H1 (cell line): Measurements from ENCODE around the gene SMO. TPM values are rescaled to one million over a fixed set of nuclear protein-coding genes. Genes with fewer than 3 reads are reported as not detected.

Experiments
- CTCF ChIA-PET: fragments of 300-600 bp; sonication (Branson Sonifier 250); formaldehyde crosslinking; loops from one replicate; lab custom pipeline; 2021; ENCODE audit not compliant: partially characterized antibody; lab: Charles Lee
- POLR2A ChIA-PET: fragments of 300-600 bp; sonication (Branson Sonifier 250); formaldehyde crosslinking; loops from one replicate; lab custom pipeline; 2021; ENCODE audit warnings: inconsistent platforms; ENCODE audit not compliant: partially characterized antibody; lab: Charles Lee
- DNase-seq, 2 experiments: peaks; one replicate each; pipeline versions ENCODE4 v3.0.0 to v3.0.0-alpha.2; 2010 to 2022; ENCODE audit warnings: low spot score in 2 of 2, low read depth in 1 of 2, mixed read lengths in 1 of 2
- FAIRE-seq: peaks from 2 replicates; lab custom pipeline; 2011; peaks lifted over from hg19 to GRCh38; lab: Jason Lieb, UNC
- H2AFZ ChIP-seq: 2 replicates; pipeline ENCODE4 v1.8.1; 2012; ENCODE audit warnings: low read length, inconsistent platforms
- H2AK5ac ChIP-seq: 2 replicates; pipeline ENCODE4 v1.6.1; 2013; ENCODE audit warnings: low read depth, low read length
- H2BK120ac ChIP-seq: replicated peaks from 2 replicates; pipeline ENCODE3; 2013; ENCODE audit warnings: low read depth, low read length, inconsistent platforms
- H2BK12ac ChIP-seq: 2 replicates; pipeline ENCODE4 v1.6.1; 2013; ENCODE audit warnings: low read depth, low read length
- H2BK15ac ChIP-seq: 2 replicates; pipeline ENCODE4 v1.6.1; 2013; ENCODE audit warnings: low read length
- H2BK20ac ChIP-seq: 2 replicates; pipeline ENCODE4 v1.6.1; 2013; ENCODE audit warnings: low read length
- H2BK5ac ChIP-seq: 2 replicates; pipeline ENCODE4 v1.6.1; 2013; ENCODE audit warnings: low read depth, low read length
- H3K14ac ChIP-seq: 2 replicates; pipeline ENCODE4 v1.6.1; 2013; ENCODE audit warnings: inconsistent platforms; ENCODE audit not compliant: insufficient read length
- H3K18ac ChIP-seq: 2 replicates; pipeline ENCODE4 v1.6.1; 2013; ENCODE audit warnings: low read length; ENCODE audit errors: extremely low read depth
- H3K23ac ChIP-seq: 2 replicates; pipeline ENCODE4 v1.6.1; 2013; ENCODE audit warnings: inconsistent platforms; ENCODE audit not compliant: insufficient read length
- H3K23me2 ChIP-seq: 2 replicates; pipeline ENCODE4 v1.6.1; 2013; ENCODE audit warnings: low read depth, low read length
- H3K27ac ChIP-seq: 2 replicates; pipeline ENCODE4 v1.6.1; 2011; ENCODE audit warnings: low read depth, low read length, inconsistent platforms
- H3K27me3 ChIP-seq, 4 experiments: replicated peaks in 1 of 4; 1 replicate in 1 of 4; 2 replicates in 3 of 4; pipeline versions ENCODE4 v1.6.1 to v1.8.1; 2011 to 2013; ENCODE audit warnings: low read length in 3 of 4, mild to moderate bottlenecking in 3 of 4, inconsistent platforms in 2 of 4, mixed read lengths in 2 of 4, moderate library complexity in 1 of 4; ENCODE audit not compliant: control insufficient read depth in 3 of 4, insufficient read depth in 3 of 4; ENCODE audit errors: extremely low read depth in 1 of 4
- H3K36me3 ChIP-seq, 4 experiments: 2 replicates each; pipeline versions ENCODE4 v1.6.1 to v1.8.1; 2011 to 2013; ENCODE audit warnings: mild to moderate bottlenecking in 4 of 4, low read length in 3 of 4, moderate library complexity in 2 of 4, control low read depth in 1 of 4, inconsistent platforms in 1 of 4; ENCODE audit not compliant: insufficient read depth in 4 of 4, control insufficient read depth in 2 of 4
- H3K4ac ChIP-seq: replicated peaks from 2 replicates; pipeline ENCODE3; 2013; ENCODE audit warnings: low read length, low read depth, mixed read lengths, inconsistent platforms; ENCODE audit not compliant: insufficient read length
- H3K4me1 ChIP-seq, 4 experiments: replicated peaks in 1 of 4; 1 replicate in 1 of 4; 2 replicates in 3 of 4; pipeline versions ENCODE4 v1.6.1 to v1.8.1; 2011 to 2013; ENCODE audit warnings: low read length in 3 of 4, inconsistent platforms in 2 of 4, mixed read lengths in 1 of 4; ENCODE audit not compliant: insufficient read depth in 4 of 4, control insufficient read depth in 3 of 4
- H3K4me2 ChIP-seq, 2 experiments: 2 replicates each; pipeline versions ENCODE4 v1.6.1 to v1.8.1; 2011 to 2013; ENCODE audit warnings: low read depth in 2 of 2, low read length in 2 of 2, control low read depth in 1 of 2, inconsistent platforms in 1 of 2, mild to moderate bottlenecking in 1 of 2; ENCODE audit not compliant: insufficient read depth in 1 of 2
- H3K4me3 ChIP-seq, 4 experiments: fragments of 200-600, 300-600 bp in 1 of 4; sonication (generic), shearing (Covaris generic), sonication (Bioruptor Twin) in 1 of 4; 2 replicates each; pipeline versions ENCODE4 v1.5.1 to v1.8.1; 2011 to 2016; ENCODE audit warnings: low read length in 4 of 4, low read depth in 3 of 4, control low read depth in 2 of 4, inconsistent platforms in 2 of 4, mild to moderate bottlenecking in 2 of 4, mixed read lengths in 1 of 4, moderate library complexity in 1 of 4; ENCODE audit not compliant: insufficient read depth in 2 of 4; ENCODE audit errors: extremely low read depth in 1 of 4
- H3K56ac ChIP-seq: replicated peaks from 2 replicates; pipeline ENCODE3; 2013; ENCODE audit warnings: low read depth, mild to moderate bottlenecking, mixed read lengths, low read length, inconsistent platforms; ENCODE audit not compliant: insufficient read length
- H3K79me1 ChIP-seq: 2 replicates; pipeline ENCODE4 v1.6.1; 2013; ENCODE audit warnings: low read depth, low read length, control low read depth
- H3K79me2 ChIP-seq, 2 experiments: 2 replicates each; pipeline versions ENCODE4 v1.6.1 to v1.8.1; 2012 to 2013; ENCODE audit warnings: low read length in 2 of 2, mild to moderate bottlenecking in 2 of 2, inconsistent platforms in 1 of 2; ENCODE audit not compliant: insufficient read depth in 2 of 2, control insufficient read depth in 1 of 2
- H3K9ac ChIP-seq, 4 experiments: replicated peaks in 1 of 4; 1 replicate in 1 of 4; 2 replicates in 3 of 4; pipeline versions ENCODE4 v1.6.1 to v1.8.1; 2011 to 2013; ENCODE audit warnings: low read depth in 3 of 4, low read length in 3 of 4, control low read depth in 2 of 4, mild to moderate bottlenecking in 2 of 4, moderate library complexity in 2 of 4, inconsistent platforms in 1 of 4; ENCODE audit errors: extremely low read depth in 1 of 4
- H3K9me3 ChIP-seq, 2 experiments: 2 replicates each; pipeline versions ENCODE4 v1.6.1 to v1.8.1; 2012 to 2013; ENCODE audit warnings: mild to moderate bottlenecking in 2 of 2, moderate library complexity in 2 of 2, control low read depth in 1 of 2, inconsistent platforms in 1 of 2, low read depth in 1 of 2, low read length in 1 of 2, mixed read lengths in 1 of 2; ENCODE audit not compliant: insufficient read depth in 2 of 2
- H4K20me1 ChIP-seq, 2 experiments: replicated peaks in 1 of 2; 2 replicates each; pipeline versions ENCODE3 to v1.8.1; 2011 to 2013; ENCODE audit warnings: inconsistent platforms in 2 of 2, low read length in 2 of 2, mild to moderate bottlenecking in 1 of 2; ENCODE audit not compliant: insufficient read depth in 2 of 2, control insufficient read depth in 1 of 2
- H4K5ac ChIP-seq: 2 replicates; pipeline ENCODE4 v1.6.1; 2013; ENCODE audit warnings: low read length, low read depth, mixed read lengths, inconsistent platforms; ENCODE audit not compliant: insufficient read length
- H4K8ac ChIP-seq: 2 replicates; pipeline ENCODE4 v1.8.0; 2013; ENCODE audit warnings: mild to moderate bottlenecking, moderate library complexity, low read length, inconsistent platforms; ENCODE audit not compliant: insufficient read depth; ENCODE audit errors: extremely low read depth
- H4K91ac ChIP-seq: replicated peaks from 2 replicates; pipeline ENCODE3; 2013; ENCODE audit warnings: low read length, mixed read lengths, inconsistent platforms; ENCODE audit not compliant: insufficient read length
- HDAC2 ChIP-seq, 2 experiments: fragments of 300-600 bp in 1 of 2; sonication (generic) in 1 of 2; IDR thresholded peaks; 2 replicates each; pipeline ENCODE4 v1.6.1; 2011 to 2012; ENCODE audit warnings: low read depth in 2 of 2, low read length in 2 of 2, mild to moderate bottlenecking in 2 of 2, moderate library complexity in 2 of 2, borderline replicate concordance in 1 of 2, inconsistent platforms in 1 of 2
- NANOG ChIP-seq: IDR thresholded peaks from 2 replicates; pipeline ENCODE4 v1.6.1; 2011; ENCODE audit warnings: low read length, low read depth, mild to moderate bottlenecking, inconsistent platforms; ENCODE audit not compliant: insufficient read depth, poor library complexity, severe bottlenecking
- POLR2A ChIP-seq, 2 experiments: IDR thresholded peaks; 1 replicate in 1 of 2; 2 replicates in 1 of 2; pipeline ENCODE4 v1.6.1; 2011; ENCODE audit warnings: low read depth in 2 of 2, low read length in 2 of 2, mild to moderate bottlenecking in 2 of 2; ENCODE audit errors: control extremely low read depth in 1 of 2
- RAD21 ChIP-seq, 2 experiments: IDR thresholded peaks in 1 of 2; conservative IDR thresholded peaks in 1 of 2; 2 replicates each; pipeline ENCODE4 v1.6.1; 2011; ENCODE audit warnings: low read depth in 2 of 2, low read length in 2 of 2, improper control_type of control experiment in 1 of 2, inconsistent platforms in 1 of 2, mild to moderate bottlenecking in 1 of 2, moderate library complexity in 1 of 2
- WGBS, 2 experiments: shearing (Covaris generic) in 1 of 2; methylation state at CpG; one replicate each; pipeline versions ENCODE4 v1.1.6 to v1.1.7; 2013 to 2015; ENCODE audit warnings: low lambda C conversion rate in 2 of 2, mixed read lengths in 2 of 2, inconsistent platforms in 1 of 2, low coverage in 1 of 2, missing lambda C conversion rate in 1 of 2; ENCODE audit not compliant: insufficient replicate concordance in 2 of 2, insufficient coverage in 1 of 2, insufficient read length in 1 of 2; ENCODE audit errors: extremely low coverage in 1 of 2, missing lambda C conversion rate in 1 of 2; 5-methylcytosine and 5-hydroxymethylcytosine counted together
- polyA plus RNA-seq, 7 experiments: library from polyadenylated mRNA; depleted of rRNA in 3 of 7; stranded (reverse) in 5 of 7; unstranded in 2 of 7; fragments of >200 nt in 5 of 7; fragments of 200-250 nt in 2 of 7; gene quantifications; 1 replicate in 5 of 7; 2 replicates in 1 of 7; 4 replicates in 1 of 7; pipeline versions ENCODE4 v1.2.1 to v1.2.3, GENCODE V29; 2011 to 2013; ENCODE audit warnings: missing spikeins in 2 of 7, mixed read lengths in 2 of 7
- total RNA-seq: library from RNA; stranded (reverse); fragmentation: NEBNext Ultra II Directional; extraction: Animal tissue kit (Norgen Biotek cat#: 25700); gene quantifications from 2 replicates; pipeline ENCODE4 v1.2.1, GENCODE V29; 2021

SMO gene
- total and polyA plus RNA-seq, 2 of the 8 experiments (the other 6 are each of a cell fraction or from before 2014, with no cell fraction given), result 64.5 to 67.6 TPM

- Histone ChIP-seq H3K23me2 (peaks cover 16% of the 10 kb centered on the region), H3K27me3 (peaks cover 0 to 12% (median 6%) of the 10 kb centered on the region in 4 experiments; a peak in 4 of 7 replicates), H3K79me1 (peaks cover 10% of the 10 kb centered on the region), H3K9me3 (no peaks in the 10 kb centered on the region), H3K4ac (no peak overlapping the region), H3K9ac (no peak overlapping the region; a peak in 1 of 7 replicates), H2AFZ (no peak overlapping the region), H4K20me1 (peaks cover 13 to 14% of the 10 kb centered on the region in 2 experiments), H3K27ac (no peak overlapping the region), H3K18ac (no peak overlapping the region), H2BK5ac (no peak overlapping the region), H2BK20ac (no peak overlapping the region), H4K8ac (no peak overlapping the region), H4K91ac (no peak overlapping the region), H4K5ac (no peak overlapping the region), H3K4me2 (peak overlapping the region in 1 of 2 experiments; percentile 91; a peak in 1 of 4 replicates), H3K4me3 (no peak overlapping the region), H2BK15ac (no peak overlapping the region), H3K23ac (no peak overlapping the region), H2BK120ac (no peak overlapping the region), H3K4me1 (peaks cover 4 to 12% (median 9%) of the 10 kb centered on the region in 4 experiments; a peak in 6 of 7 replicates), H3K36me3 (peaks cover 0 to 6% (median 2%) of the 10 kb centered on the region in 4 experiments; a peak in 1 of 8 replicates), H3K79me2 (peaks cover 24 to 66% of the 10 kb centered on the region in 2 experiments), H2AK5ac (no peak overlapping the region), H3K14ac (no peak overlapping the region), H2BK12ac (no peak overlapping the region), H3K56ac (no peak overlapping the region)
- no peak for FAIRE-seq
- TF ChIP-seq RAD21 (IDR thresholded peaks at IDR 0.05 in 1 of 2, conservative IDR thresholded peaks at IDR 0.05 in 1 of 2; ENCODE audit: low read depth in 2 of 2, low read length in 2 of 2) (no peak), POLR2A (IDR thresholded peaks at IDR 0.05; ENCODE audit: control extremely low read depth in 1 of 2, low read depth in 2 of 2, low read length in 2 of 2) (0 out of 3 replicates have a peak, but pooled peaks of 1 of the 2 experiments have one; percentile 4), NANOG (no peak), HDAC2 (IDR thresholded peaks at IDR 0.05; ENCODE audit: borderline replicate concordance in 1 of 2, low read depth in 2 of 2, low read length in 2 of 2) (no peak)
- DNase-seq, result no peak
- CTCF ChIA-PET, result interaction anchor here (0.9 to 1.9 kb wide), 4 partner anchors 17 to 30 kb away, joined by 3 to 8 read pairs (median 4); no protein-coding TSS in a partner anchor
- 94% methylated on average over 3 of the region's 3 CpGs; no CpG with 5 or more reads in 1 of the 2 experiments for WGBS, 2 experiments
- POLR2A ChIA-PET, result interaction anchor here (0.9 to 7.9 kb wide), 6 partner anchors 12 to 137 kb away, joined by 3 to 116 read pairs (median 4); no protein-coding TSS in a partner anchor
Measured at GRCh38 chr7:129191272-129191671, 2.8 kb downstream of the SMO start.
